Cardiac muscle cell (in vitro differentiated cells and primary cell): Measurements from ENCODE around the gene PHTF1. TPM values are rescaled to one million over a fixed set of nuclear protein-coding genes. Genes with fewer than 3 reads are reported as not detected.

Source experiments
- DNase-seq, 2 donors: peaks; one replicate each; pipeline versions ENCODE4 v3.0.0 to v3.0.0-alpha.2; 2010 to 2017; ENCODE audit warnings: low read depth in 1 of 2, low spot score in 1 of 2
- H3K27ac ChIP-seq: fragments of 200-600 bp; sonication (generic); 2 replicates; pipeline ENCODE4 v1.5.1; 2016
- H3K27me3 ChIP-seq: fragments of 200-600 bp; sonication (generic); 2 replicates; pipeline ENCODE4 v1.6.0; 2016; ENCODE audit warnings: control low read depth
- H3K36me3 ChIP-seq: fragments of 200-600 bp; sonication (generic); 2 replicates; pipeline ENCODE4 v1.5.1; 2016; ENCODE audit warnings: control low read depth
- H3K4me1 ChIP-seq: fragments of 200-600 bp; sonication (generic); 2 replicates; pipeline ENCODE4 v1.8.1; 2017; ENCODE audit warnings: low read depth, mild to moderate bottlenecking, mixed run types
- H3K4me3 ChIP-seq: fragments of 200-600 bp; sonication (generic); 2 replicates; pipeline ENCODE4 v1.5.1; 2016; ENCODE audit warnings: mild to moderate bottlenecking
- H3K9me3 ChIP-seq: fragments of 200-600 bp; sonication (generic); 2 replicates; pipeline ENCODE4 v1.5.1; 2017; ENCODE audit warnings: low read depth, mild to moderate bottlenecking, control low read depth
- polyA plus RNA-seq: library from polyadenylated mRNA; unstranded; fragments of >200 nt; fragmentation: Nextera tagmentation; extraction: Ambion mirVana; gene quantifications from 2 replicates; pipeline ENCODE4 v1.2.1, GENCODE V29; 2016
- total RNA-seq: library from RNA; depleted of rRNA; stranded (reverse); fragments of >200 nt; gene quantifications from 2 replicates; pipeline ENCODE4 v1.2.3, GENCODE V29; 2016
- TF ChIP-seq, protein P1 (sequence below): IDR thresholded peaks from 2 replicates; pipeline ENCODE4 v1.5.1; 2012; ENCODE audit warnings: low read depth, mild to moderate bottlenecking, low read length

The PHTF1 gene
- total and polyA plus RNA-seq, 2 experiments from 2014 or later = 40.5 to 45.2 TPM

DNA sequence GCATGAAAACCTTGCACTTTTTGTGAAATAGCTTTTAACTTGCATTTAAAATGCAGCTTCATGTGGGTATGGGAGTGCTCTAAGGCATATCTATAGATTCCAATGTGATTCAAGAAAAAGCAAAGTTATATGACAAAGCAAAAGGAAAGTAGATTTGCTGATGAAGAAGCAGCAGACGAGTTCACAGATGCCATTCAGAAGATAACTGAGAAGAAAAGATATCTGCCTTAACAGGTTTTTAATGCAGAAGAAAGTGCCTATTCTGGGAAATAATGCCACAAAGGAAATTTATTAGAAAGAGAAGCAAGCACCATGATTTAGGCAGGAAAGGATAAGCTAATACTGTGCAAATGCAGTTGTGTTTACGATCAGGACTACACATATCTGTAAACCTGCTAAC is 68.1 kb downstream of the PHTF1 start:
- Histone ChIP-seq H3K9me3 (no peaks in the 10 kb centered on the region), H3K4me3 (no peak overlapping the region), H3K27ac (no peak overlapping the region), H3K27me3 (no peaks in the 10 kb centered on the region), H3K36me3 (no peaks in the 10 kb centered on the region), H3K4me1 (no peaks in the 10 kb centered on the region)
- TF ChIP-seq, protein P1, sequence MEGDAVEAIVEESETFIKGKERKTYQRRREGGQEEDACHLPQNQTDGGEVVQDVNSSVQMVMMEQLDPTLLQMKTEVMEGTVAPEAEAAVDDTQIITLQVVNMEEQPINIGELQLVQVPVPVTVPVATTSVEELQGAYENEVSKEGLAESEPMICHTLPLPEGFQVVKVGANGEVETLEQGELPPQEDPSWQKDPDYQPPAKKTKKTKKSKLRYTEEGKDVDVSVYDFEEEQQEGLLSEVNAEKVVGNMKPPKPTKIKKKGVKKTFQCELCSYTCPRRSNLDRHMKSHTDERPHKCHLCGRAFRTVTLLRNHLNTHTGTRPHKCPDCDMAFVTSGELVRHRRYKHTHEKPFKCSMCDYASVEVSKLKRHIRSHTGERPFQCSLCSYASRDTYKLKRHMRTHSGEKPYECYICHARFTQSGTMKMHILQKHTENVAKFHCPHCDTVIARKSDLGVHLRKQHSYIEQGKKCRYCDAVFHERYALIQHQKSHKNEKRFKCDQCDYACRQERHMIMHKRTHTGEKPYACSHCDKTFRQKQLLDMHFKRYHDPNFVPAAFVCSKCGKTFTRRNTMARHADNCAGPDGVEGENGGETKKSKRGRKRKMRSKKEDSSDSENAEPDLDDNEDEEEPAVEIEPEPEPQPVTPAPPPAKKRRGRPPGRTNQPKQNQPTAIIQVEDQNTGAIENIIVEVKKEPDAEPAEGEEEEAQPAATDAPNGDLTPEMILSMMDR = no peak
- no peak for DNase-seq

DNA sequence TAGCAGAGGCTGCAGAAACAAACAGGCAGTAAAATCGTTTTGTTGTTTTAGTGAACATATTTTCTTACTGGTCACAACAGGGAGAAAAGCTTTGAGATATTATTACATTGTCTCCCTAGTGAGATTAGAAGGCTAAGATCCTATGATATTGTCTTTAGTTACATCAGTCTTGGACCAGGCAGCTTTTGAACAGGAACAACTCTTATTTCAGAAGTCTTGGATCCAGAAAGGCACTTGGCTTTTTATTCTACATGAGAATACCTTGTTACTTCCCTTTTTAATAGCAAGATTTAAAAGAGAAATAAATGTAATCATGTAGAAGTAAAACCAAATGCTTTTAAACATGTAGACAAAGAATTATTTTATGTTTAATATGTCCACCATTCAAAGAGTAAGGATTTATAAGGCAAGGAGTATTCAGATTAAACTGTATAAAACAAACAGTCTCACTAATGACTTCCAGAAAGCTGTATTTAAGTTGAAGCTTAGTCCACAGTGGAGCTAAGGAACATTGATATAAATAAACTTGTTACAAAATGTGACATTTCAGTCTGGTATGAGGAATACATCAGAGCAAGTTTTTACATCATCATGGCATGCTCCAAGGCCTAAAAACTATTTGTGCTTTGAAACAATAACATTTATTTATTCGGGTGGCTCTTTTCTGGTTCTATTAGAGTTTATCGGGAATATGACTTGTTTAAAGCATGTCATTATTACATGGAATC is 72.2 kb downstream of the PHTF1 start:
- DNase-seq = no peak
- Histone ChIP-seq H3K4me3 (no peak overlapping the region), H3K36me3 (no peaks in the 10 kb centered on the region), H3K27ac (no peak overlapping the region), H3K27me3 (no peaks in the 10 kb centered on the region), H3K4me1 (peaks cover 13% of the 10 kb centered on the region), H3K9me3 (no peaks in the 10 kb centered on the region)
- TF ChIP-seq, protein P1 = no peak

DNA sequence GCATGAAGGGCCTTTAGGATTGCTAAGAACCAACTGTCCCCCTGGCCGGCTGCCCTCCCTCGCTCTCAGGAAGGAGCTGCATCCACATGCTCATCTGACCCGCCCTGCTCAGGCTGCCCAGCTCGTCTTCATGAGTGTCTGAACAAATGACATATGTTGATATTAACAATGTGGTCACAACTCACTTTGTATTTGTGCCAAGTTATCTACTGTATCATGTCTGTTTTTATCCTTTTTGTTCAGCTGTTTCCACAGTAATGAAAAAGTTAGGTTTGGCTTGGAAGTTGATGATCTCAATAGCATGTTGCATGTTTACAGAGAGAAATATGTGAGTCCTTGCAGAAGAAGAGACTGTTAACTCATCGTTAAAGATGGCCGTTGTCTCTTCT is 75.1 kb downstream of the PHTF1 start:
- DNase-seq = peak in 1 of 2 donors; percentile 65
- Histone ChIP-seq H3K36me3 (no peaks in the 10 kb centered on the region), H3K4me3 (no peak overlapping the region), H3K27ac (peak overlapping the region; percentile 48), H3K27me3 (no peaks in the 10 kb centered on the region), H3K9me3 (no peaks in the 10 kb centered on the region), H3K4me1 (peaks cover 13% of the 10 kb centered on the region)
- TF ChIP-seq, protein P1 = no peak

DNA sequence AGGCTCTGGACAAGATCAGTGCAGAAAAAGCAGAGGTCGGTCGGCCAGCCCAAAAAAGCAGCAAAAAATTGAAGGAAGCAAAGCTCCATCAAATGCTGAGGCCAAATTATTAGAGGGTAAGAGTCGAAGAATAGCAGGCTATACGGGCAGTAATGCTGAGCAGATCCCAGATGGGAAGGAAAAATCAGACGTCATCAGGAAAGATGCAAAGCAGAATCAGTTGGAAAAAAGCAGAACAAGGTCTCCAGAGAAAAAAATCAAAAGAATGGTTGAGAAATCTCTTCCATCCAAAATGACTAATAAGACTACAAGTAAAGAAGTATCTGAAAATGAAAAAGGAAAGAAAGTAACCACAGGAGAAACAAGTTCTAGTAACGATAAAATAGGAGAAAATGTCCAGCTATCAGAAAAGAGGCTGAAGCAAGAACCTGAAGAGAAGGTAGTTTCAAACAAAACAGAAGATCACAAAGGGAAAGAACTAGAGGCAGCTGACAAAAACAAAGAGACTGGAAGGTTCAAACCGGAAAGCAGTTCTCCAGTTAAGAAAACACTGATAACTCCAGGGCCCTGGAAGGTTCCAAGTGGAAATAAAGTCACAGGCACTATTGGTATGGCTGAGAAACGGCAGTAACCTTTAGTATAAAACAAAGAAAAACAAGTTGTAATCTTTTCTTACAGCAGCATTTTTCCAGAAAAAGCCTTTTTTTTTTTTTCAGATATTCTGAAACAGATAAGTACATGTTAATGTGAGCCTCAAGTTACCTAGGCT is 75.7 kb downstream of the PHTF1 start:
- Histone ChIP-seq H3K4me3 (no peak overlapping the region), H3K36me3 (no peaks in the 10 kb centered on the region), H3K9me3 (no peaks in the 10 kb centered on the region), H3K27ac (peak overlapping the region; percentile 48), H3K4me1 (peaks cover 13% of the 10 kb centered on the region), H3K27me3 (no peaks in the 10 kb centered on the region)
- DNase-seq = peak in 1 of 2 donors; percentile 63
- TF ChIP-seq, protein P1 = no peak

DNA sequence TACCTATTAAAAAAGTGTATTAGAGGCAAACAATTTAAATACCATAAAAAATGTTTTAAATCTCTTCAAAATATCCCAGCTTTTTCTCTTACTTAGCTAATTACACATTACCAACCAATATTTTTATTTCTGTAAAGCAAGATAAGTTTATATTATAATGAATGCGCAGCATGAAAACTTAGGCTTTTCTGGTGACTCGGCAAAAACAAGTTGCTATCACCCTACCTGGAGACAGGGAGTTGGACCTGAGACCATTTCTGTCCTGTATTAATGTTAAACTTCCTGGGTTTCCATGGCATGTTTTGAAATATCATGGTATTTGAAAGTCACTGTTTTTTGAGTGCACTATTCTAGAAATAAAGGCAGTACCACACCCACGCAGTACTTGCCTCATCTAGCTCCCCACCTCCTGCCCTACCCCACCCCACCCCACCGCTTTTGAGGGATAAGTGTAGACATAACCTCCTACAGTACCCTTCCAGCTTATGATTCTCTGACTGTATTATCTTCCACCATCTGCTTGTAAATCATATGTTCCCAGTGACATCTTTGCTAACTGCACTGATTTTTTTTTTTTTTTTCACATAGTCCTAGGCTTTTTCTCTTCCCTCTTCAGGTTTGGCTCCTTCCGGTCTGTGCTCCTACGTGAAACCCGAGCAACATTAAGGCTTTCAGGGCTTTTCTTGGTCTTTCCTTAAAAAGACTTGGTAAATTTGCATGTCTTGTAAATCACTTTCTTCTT is 77.5 kb downstream of the PHTF1 start:
- H3K27ac ChIP-seq = no peak overlapping the region
- TF ChIP-seq, protein P1 = no peak
- no peaks in the 10 kb centered on the region for H3K9me3 ChIP-seq
- no peak for DNase-seq
- H3K4me1 ChIP-seq = peaks cover 13% of the 10 kb centered on the region
- H3K36me3 ChIP-seq = no peaks in the 10 kb centered on the region
- no peak overlapping the region for H3K4me3 ChIP-seq
- H3K27me3 ChIP-seq = no peaks in the 10 kb centered on the region
